Dendritic cell treated with granulocyte-macrophage colony-stimulating factor and Interleukin-4, amounts not matched to agents 40 ng/mL and 50 ng/mL, for 4 days (primary cell): Measurements from ENCODE around the gene IKBKG.

Source experiments
- H3K27ac Mint-ChIP-seq: one replicate; pipeline ENCODE4 v1.8.0; 2022; ENCODE audit warnings: mild to moderate bottlenecking, mixed read lengths
- H3K27me3 Mint-ChIP-seq: one replicate; pipeline ENCODE4 v1.8.0; 2022; ENCODE audit warnings: mild to moderate bottlenecking, mixed read lengths
- H3K36me3 Mint-ChIP-seq: one replicate; pipeline ENCODE4 v1.8.0; 2022; ENCODE audit warnings: low read depth, mixed read lengths
- H3K4me1 Mint-ChIP-seq: one replicate; pipeline ENCODE4 v1.8.0; 2022; ENCODE audit warnings: low read depth, mixed read lengths
- H3K4me3 Mint-ChIP-seq: one replicate; pipeline ENCODE4 v1.8.0; 2022; ENCODE audit warnings: mild to moderate bottlenecking, moderate library complexity, mixed read lengths
- H3K9me3 Mint-ChIP-seq: one replicate; pipeline ENCODE4 v1.8.0; 2022; ENCODE audit warnings: mixed read lengths
- intact Hi-C: fragments of 100-400 bp; cut with micrococcal nuclease; formaldehyde crosslinking; loops from one replicate; pipeline ENCODE4 v1.15.0; 2022

IKBKG gene

DNA sequence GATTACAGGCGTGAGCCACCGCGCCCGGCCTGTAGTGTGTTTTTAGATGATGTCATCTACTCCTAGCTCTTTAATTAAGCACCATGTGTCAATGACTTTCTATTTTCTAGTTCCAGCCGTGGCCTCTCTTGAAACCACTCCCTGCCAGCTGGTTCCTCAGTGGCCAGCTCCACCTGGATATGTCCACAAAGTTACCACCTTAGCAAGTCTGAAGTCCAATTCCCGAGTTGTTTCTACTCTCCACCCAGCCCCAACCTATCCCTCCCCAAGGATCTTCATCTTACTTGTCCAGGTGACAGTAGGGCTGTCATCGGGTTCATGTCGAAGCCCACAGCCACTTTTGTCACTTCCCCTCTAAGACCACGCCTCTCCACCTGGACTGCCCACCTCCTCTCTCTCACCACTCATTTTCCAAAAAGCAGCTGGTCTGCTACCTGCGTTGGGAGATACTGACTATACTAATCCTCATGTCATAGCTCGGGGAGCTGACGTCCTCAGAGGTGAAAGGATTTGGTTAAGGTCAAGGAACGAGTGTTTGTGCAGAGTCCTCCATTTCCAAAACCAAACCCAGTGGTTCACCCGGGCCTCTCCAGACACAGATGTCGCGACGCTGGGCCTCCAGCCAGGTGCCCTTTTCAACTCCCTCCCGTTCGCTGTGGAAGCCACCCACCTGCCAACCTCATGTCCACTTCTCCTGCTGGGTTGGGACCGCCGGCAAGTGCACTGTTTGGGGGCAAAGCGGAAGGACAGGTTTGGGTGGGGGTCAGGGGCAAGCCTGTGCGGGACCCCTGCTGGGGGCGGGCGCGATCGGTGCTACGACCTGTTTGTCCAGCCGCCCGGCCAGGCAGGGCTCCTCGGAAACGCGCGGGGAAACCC, 32.1 kb upstream of the IKBKG start:
- Mint-ChIP-seq H3K27me3 (no peaks in the 10 kb centered on the region), H3K27ac (peak overlapping the region; percentile 92), H3K36me3 (peaks cover 16% of the 10 kb centered on the region), H3K4me1 (peaks cover 32% of the 10 kb centered on the region), H3K4me3 (peak overlapping the region; percentile 83), H3K9me3 (no peaks in the 10 kb centered on the region)
- intact Hi-C loops: no loop called here

DNA sequence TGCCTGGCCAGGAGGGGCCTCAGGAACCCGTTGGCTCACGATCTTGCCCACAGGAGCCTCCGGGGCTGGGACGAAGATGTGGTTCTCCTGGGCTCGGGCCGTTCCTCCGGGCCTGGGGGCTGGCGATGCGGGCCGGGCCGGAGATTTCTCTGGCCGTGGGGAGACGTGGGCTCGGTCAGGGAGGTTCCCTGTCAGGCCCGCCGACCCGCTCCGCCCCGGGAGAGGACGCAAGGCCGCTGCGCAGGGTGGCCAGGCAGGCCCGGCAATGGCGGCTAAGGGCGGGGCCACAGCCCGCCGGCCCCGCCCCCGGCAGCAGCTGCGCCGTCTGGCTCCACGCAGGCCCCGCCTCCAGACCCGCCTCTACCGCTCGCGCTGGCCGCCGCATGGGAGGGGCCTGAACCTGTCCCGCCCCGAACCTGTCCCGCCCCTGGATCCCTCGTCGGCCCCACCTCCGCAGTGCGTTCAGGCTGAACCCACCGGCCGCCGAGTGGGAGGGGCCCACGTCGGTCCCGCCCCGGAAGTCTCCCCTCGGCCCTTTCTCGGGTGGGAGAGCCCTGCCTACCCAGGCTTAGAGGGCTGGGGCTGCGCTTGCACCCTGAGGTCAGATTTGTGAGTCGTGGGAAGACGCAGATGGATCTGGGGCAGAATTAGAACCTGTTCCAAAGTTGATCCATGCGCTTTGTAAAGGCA, 31.3 kb upstream of the IKBKG start, which contains the start of gene FAM3A:
TSS of gene FAM3A (minus strand) at position 267 of the 690 bp plus-strand sequence. CDS start 460 bp downstream, outside the sequence.
- Mint-ChIP-seq H3K4me3 (peak within 1 kb of the TSS; percentile 85), H3K36me3 (peaks cover 8% of the 10 kb centered on the region), H3K4me1 (peaks cover 30% of the 10 kb centered on the region), H3K27me3 (no peaks in the 10 kb centered on the region), H3K27ac (peak within 1 kb of the TSS; percentile 92), H3K9me3 (no peaks in the 10 kb centered on the region)
- intact Hi-C loops: no loop called here

DNA sequence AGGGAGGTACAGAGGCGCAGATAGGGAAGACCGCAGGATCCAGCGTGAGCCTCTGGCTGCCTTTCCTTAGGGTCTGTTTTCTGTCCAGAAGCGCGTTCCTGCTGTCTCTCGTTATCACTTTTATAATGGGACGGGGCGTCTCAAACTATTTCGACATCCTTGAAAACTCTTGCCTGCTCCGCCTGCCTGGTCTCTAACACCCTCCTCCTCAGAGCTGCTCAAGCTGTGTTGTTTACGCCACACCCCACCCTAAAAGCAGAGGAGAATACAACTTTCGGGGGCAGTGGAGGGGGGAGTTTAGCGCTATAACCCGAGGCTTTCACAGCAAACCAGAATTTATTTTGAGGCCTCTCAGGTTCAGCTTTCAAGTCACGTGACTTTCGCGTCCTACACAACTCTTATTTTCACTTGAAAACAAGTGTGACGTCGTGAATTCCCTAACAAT, 30.7 kb upstream of the IKBKG start:
- Mint-ChIP-seq H3K4me1 (peaks cover 27% of the 10 kb centered on the region), H3K9me3 (no peaks in the 10 kb centered on the region), H3K27me3 (no peaks in the 10 kb centered on the region), H3K27ac (peak overlapping the region; percentile 92), H3K4me3 (peak overlapping the region; percentile 85), H3K36me3 (peaks cover 7% of the 10 kb centered on the region)
- intact Hi-C loops: no loop called here

DNA sequence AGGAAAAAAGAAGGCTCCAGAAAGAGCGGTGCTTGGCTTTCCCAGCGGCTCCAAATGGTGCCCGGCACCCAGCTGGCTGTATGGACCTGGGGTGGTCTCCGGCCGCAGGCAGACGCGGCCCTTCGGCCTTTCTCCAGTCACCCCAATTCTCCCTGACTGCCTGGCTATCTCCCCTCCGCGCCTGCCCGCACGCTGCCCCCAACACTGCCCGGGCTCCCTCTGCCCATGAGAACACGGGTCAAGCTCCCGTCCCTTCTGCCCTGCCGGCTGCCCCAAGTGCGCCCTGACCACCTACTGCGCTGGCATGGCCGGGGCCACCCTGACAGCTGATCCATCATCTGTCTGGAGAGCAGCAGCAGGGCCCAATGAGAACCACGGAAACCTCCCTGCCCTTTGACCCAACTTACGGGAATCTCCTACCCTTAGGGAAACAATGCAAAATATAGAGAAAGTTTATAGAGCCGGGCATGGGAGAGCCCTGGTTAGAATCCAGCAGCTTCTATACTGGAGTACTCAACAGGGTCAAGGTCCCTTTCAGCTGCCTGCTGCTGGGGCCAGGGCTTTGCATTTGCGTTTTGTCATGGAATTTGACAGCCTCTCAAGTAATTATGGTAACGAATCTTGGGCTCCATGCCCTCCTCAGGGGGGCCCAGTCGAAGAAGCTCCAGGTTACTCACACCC, 30.2 kb upstream of the IKBKG start:
- Mint-ChIP-seq H3K36me3 (peaks cover 7% of the 10 kb centered on the region), H3K27me3 (no peaks in the 10 kb centered on the region), H3K4me3 (no peak overlapping the region), H3K9me3 (no peaks in the 10 kb centered on the region), H3K27ac (peak overlapping the region; percentile 92), H3K4me1 (peaks cover 27% of the 10 kb centered on the region)
- intact Hi-C loops: no loop called here

DNA sequence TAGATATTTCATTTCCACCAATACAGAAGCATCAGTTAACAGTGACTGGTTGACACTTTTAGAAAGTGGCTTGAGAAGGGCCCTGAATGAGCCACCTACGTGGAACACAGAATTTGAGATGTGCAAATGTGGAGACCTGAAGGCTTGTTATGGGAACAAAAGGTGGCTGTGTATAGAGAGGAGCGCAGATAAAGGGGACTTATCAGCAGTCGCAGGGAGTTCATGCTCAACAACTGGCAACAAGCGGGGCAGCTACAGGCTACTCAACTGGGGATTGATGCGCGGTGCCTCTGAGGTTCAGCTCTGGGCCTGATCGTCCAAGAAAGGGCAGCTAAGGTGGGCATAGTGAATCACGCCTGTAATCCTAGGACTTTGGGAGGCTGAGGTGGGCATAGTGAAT, 28.0 kb upstream of the IKBKG start:
- Mint-ChIP-seq H3K27me3 (no peaks in the 10 kb centered on the region), H3K27ac (no peak overlapping the region), H3K4me1 (peaks cover 12% of the 10 kb centered on the region), H3K36me3 (no peaks in the 10 kb centered on the region), H3K4me3 (no peak overlapping the region), H3K9me3 (no peaks in the 10 kb centered on the region)
- intact Hi-C loops: no loop called here

DNA sequence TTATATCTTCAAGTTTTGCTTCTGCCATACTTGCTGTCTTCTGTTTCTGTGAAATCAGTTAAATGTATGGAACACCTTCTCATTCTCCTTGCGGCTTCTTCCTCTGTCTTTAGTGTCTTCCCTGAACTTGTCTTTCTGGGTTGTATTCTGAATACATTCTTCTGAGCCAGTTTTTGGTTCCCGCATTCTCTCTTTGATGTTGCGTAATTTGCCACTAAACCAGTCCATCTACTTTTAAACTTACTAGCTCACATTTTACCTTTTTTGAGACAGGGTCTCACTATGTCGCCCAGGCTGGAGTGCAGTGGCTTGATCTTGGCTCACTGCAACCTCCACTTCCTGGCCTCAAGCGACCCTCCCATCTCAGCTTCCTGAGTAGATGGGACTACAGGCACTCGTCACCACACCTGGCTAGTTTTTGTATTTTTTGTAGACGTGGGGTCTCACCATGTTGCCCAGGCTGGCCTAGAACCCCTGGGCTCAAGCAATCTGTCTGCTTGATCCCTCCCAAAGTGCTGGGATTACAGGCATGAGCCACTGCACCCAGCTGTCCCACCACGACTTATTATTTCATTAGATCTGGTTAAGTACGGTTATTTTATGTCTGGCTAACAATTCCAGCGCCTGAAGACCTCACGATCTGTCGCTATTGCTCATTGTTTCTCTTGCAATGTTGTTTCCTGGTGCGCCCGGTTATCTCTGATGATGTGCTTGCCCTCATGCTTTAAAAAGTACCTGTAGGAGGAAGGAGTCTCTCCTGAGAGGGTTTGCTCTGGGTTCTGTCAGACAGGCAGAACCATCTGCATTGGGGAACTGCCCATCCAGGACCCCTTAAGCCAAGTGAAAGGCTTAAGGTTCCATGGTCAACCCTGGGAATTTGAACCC, 21.6 kb upstream of the IKBKG start:
- Mint-ChIP-seq H3K9me3 (no peaks in the 10 kb centered on the region), H3K27ac (no peak overlapping the region), H3K4me1 (peaks cover 11% of the 10 kb centered on the region), H3K27me3 (no peaks in the 10 kb centered on the region), H3K4me3 (no peak overlapping the region), H3K36me3 (peaks cover 7% of the 10 kb centered on the region)
- intact Hi-C loops: loop anchor here (5.0 kb wide), 1 partner anchor 34 kb away; the partner anchor contains the start of gene SLC10A3

DNA sequence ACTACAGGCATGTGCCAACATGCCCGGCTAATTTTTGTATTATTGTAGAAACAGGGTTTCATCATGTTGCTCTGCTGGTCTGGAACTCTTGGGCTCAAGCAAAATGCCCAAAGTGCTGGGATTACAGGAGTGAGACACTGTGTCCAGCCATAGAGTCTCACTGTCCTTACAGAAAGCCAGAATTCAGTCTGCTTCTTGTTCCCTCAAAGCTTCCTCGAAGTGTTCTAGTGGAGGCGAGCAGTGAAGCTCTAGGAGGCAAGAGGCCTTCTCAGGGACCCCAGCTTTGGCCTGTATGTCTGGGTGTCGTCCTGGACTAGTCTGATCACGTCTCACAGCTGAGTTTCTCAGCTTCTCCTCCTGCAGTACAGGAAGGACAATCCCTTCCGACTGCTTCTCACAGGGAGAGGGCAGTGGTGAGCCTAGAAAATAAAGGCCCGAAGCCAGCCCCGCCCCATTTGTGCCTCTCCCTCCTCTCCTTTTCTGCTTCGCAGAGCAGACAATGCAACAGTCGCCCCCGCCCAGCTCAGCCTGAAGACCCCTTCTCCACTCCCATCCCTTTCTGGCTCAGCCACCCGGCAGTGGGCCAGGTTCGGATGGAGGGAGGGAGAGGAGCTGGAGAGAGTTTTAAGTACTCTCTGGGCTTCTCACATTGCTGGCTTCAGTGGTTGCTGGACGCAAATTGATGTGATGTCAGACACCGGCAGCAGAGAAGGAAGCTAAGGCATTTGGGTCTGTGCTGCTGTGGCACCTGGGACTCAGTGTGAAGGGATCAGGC, 20.3 kb upstream of the IKBKG start:
- H3K27me3 Mint-ChIP-seq: no peaks in the 10 kb centered on the region
- H3K9me3 Mint-ChIP-seq: no peaks in the 10 kb centered on the region
- H3K4me3 Mint-ChIP-seq: peak overlapping the region; percentile 64
- peaks cover 11% of the 10 kb centered on the region for H3K4me1 Mint-ChIP-seq
- peaks cover 20% of the 10 kb centered on the region for H3K36me3 Mint-ChIP-seq
- intact Hi-C loops: loop anchor here (5.0 kb wide), 1 partner anchor 35 kb away; the partner anchor contains the start of gene SLC10A3
- peak overlapping the region; percentile 78 for H3K27ac Mint-ChIP-seq

DNA sequence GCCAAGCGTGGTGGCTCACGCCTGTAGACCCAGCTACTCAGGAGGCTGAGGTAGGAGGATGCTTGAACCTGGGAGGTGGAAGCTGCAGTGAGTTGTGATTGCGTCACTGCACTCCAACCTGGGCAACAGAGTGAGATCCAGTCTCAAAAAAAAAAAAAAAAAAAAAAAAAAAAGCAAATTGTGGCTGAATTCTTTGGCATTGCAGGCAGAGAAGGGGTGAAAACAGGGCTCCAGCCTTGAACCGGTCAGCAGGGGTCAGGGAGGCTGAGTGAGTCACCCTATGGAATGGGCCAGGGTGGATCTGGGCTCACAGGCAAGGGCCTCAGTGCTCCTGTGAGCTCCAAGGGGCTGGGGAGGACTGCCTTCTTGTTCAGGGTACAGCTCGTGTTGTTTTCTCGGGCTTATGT, 18.2 kb upstream of the IKBKG start:
- no peak overlapping the region for H3K27ac Mint-ChIP-seq

DNA sequence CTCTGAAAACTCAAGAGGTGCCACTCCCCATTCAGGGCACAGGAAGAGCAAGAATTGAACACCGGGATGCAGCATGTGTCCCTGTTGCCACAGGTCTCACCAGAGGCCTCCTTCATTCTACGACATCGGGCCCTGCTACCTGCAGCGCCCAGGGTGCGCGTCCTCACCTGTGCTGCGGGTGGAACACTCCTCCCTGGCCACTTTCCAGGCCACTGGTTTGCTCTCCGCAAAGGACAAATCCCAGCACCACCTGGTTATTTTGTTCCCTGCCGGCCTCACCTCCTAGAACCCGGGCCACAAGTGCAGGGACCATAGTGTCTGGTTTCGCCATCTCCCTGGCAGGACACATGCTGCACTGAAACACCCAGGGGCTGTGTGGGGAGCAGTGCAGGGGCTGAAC, 17.1 kb upstream of the IKBKG start:
- no peak overlapping the region for H3K27ac Mint-ChIP-seq
- H3K36me3 Mint-ChIP-seq: peaks cover 52% of the 10 kb centered on the region
- H3K9me3 Mint-ChIP-seq: no peaks in the 10 kb centered on the region
- H3K27me3 Mint-ChIP-seq: no peaks in the 10 kb centered on the region
- intact Hi-C loops: loop anchor here (5.0 kb wide), 1 partner anchor 398 kb away; no protein-coding TSS in a partner anchor
- no peak overlapping the region for H3K4me3 Mint-ChIP-seq
- peaks cover 21% of the 10 kb centered on the region for H3K4me1 Mint-ChIP-seq

More for the DNA sequence above, 18.2 kb upstream of the IKBKG start:
- Mint-ChIP-seq H3K9me3 (no peaks in the 10 kb centered on the region), H3K27me3 (no peaks in the 10 kb centered on the region), H3K4me1 (peaks cover 11% of the 10 kb centered on the region), H3K4me3 (no peak overlapping the region), H3K36me3 (peaks cover 41% of the 10 kb centered on the region)
- intact Hi-C loops: loop anchor here (5.0 kb wide), 1 partner anchor 37 kb away; the partner anchor contains the start of gene SLC10A3

DNA sequence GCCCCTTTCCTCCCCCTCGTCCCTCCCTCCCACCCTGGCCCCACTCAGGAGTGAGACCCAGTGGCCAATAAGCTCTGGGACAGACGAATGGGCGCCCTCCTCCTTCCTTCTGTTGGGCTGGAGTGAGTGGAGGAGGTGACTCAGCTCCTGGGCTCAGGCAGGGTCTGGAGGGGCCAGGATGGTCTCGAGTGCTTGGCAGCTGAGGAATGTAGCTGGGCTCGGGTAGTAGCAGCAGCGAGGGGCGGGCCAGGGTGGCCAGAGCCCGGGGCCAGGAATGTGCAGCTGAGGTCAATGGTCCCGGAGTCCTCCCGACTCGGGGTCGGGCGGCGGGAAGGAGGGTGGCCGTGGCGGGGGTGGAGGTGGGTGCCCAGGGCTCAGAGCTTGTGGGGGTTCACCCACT, 15.8 kb upstream of the IKBKG start:
- intact Hi-C loops: loop anchor here (5.0 kb wide), 1 partner anchor 399 kb away; no protein-coding TSS in a partner anchor
- Mint-ChIP-seq H3K4me1 (peaks cover 13% of the 10 kb centered on the region), H3K27ac (no peak overlapping the region), H3K27me3 (no peaks in the 10 kb centered on the region), H3K4me3 (no peak overlapping the region), H3K9me3 (no peaks in the 10 kb centered on the region), H3K36me3 (peaks cover 65% of the 10 kb centered on the region)

DNA sequence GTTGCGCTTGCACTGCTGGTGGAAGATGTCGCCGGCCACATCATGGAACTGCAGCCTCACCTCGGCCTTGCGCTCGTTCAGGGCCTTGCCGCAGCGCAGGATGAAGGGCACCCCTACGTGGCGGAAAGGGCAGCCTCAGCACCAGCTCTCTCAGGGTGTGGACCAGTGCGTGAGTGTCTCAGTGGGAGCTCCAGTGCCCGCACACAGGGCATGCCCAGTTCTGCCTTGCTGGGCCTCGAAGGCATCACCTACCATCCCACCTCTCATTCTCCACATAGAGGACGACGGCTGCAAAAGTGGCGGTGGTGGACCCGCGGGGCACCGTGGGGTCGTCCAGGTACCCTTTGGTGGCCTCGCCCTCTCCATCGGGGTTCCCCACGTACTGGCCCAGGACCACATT, 14.7 kb upstream of the IKBKG start:
- Mint-ChIP-seq H3K4me3 (no peak overlapping the region), H3K4me1 (peaks cover 13% of the 10 kb centered on the region), H3K27ac (no peak overlapping the region), H3K9me3 (no peaks in the 10 kb centered on the region), H3K36me3 (peaks cover 72% of the 10 kb centered on the region), H3K27me3 (no peaks in the 10 kb centered on the region)
- intact Hi-C loops: loop anchor here (5.0 kb wide), 1 partner anchor 400 kb away; no protein-coding TSS in a partner anchor

DNA sequence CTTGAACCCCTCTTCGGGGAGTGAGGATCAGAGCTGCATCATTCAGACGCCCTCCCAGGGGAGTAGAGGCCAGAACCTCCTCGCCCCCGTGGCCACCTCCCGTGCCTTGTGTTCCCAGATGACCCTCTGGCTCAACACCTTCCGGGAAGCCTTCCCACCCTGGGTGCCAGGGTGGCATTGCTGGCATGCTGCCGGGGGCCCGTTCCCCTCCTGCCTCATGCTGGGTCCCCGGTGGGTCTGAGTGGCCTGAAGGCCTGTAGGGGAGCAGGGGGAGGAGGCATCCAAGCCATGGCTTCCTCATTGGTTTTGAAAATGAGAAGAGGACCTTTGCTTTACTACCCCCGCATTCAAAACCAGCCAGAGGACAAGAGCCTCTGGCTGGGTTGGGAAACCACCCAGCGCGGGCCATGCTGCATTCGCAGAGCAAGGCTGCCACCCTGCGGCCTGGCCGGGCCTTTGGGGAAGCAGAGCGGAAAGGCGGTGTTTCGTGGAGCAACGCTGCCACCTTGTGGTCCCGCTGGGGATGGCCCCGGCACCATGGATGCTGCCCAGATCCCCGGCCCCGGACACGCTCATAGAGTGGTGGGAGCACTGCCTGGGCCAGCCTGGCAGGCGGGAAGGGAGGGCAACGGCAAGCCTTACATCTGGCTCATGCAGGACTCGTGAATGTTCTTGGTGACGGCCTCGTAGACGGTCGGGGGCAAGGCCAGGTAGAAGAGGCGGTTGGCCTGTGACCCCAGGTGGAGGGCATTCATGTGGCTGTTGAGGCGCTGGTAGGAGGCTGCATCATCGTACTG, 12.7 kb upstream of the IKBKG start:
- Mint-ChIP-seq H3K27ac (peak overlapping the region; percentile 45), H3K9me3 (no peaks in the 10 kb centered on the region), H3K36me3 (peaks cover 89% of the 10 kb centered on the region), H3K27me3 (no peaks in the 10 kb centered on the region), H3K4me1 (peaks cover 24% of the 10 kb centered on the region), H3K4me3 (no peak overlapping the region)
- intact Hi-C loops: loop anchor here (5.0 kb wide), 1 partner anchor 402 kb away; no protein-coding TSS in a partner anchor
